ENCODE results near the gene PARP9.
A peak's percentile ranks its signal among the peaks of the same experiment; 100 is the strongest.
"Not testable (repeated sequence)": the region's sequence is repeated elsewhere in the genome, so short reads cannot be mapped to it uniquely, and the experiment has no call there.

Gene PARP9

GRCh38 chr3:122515870-122516269 is 48.2 kb downstream of the PARP9 start:
- DNase-seq = no peak

GRCh38 chr3:122515020-122515468 is 49.1 kb downstream of the PARP9 start:
- DNase-seq = no peak

- peak; percentile 79 for DNase-seq
These were observed 49.7 kb downstream of the PARP9 start, which contains the start of gene KPNA1 for GRCh38 chr3:122514123-122515019. Gene KPNA1, minus strand, starts transcription at chr3:122514939. Its CDS starts 18,374 bp downstream, at chr3:122496565.

- DNase-seq = no peak
These were observed 50.5 kb downstream of the PARP9 start for GRCh38 chr3:122513386-122514122.

GRCh38 chr3:122512284-122512683 is 51.8 kb downstream of the PARP9 start:
- DNase-seq = no peak

GRCh38 chr3:122510878-122511535 is 53.1 kb downstream of the PARP9 start:
- no peak for DNase-seq

GRCh38 chr3:122508944-122509343 is 55.2 kb downstream of the PARP9 start:
- DNase-seq = not testable (repeated sequence)

GRCh38 chr3:122508135-122508914 is 55.8 kb downstream of the PARP9 start:
- no peak for DNase-seq

- DNase-seq = no peak
These were observed 57.6 kb downstream of the PARP9 start for GRCh38 chr3:122506450-122506849.

- no peak for DNase-seq
These were observed 58.4 kb downstream of the PARP9 start for GRCh38 chr3:122505676-122506075.

GRCh38 chr3:122502941-122503340 is 61.2 kb downstream of the PARP9 start:
- DNase-seq = no peak

- DNase-seq = no peak
These were observed 62.0 kb downstream of the PARP9 start for GRCh38 chr3:122502139-122502538.

GRCh38 chr3:122500964-122501363 is 63.1 kb downstream of the PARP9 start:
- not testable (repeated sequence) for DNase-seq

- no peak for DNase-seq
These were observed 65.9 kb downstream of the PARP9 start for GRCh38 chr3:122498152-122498551.

GRCh38 chr3:122497425-122497824 is 66.7 kb downstream of the PARP9 start:
- no peak for DNase-seq

GRCh38 chr3:122496508-122496907 is 67.6 kb downstream of the PARP9 start:
- no peak for DNase-seq

- no peak for DNase-seq
These were observed 70.8 kb downstream of the PARP9 start for GRCh38 chr3:122493296-122493695.

- no peak for DNase-seq
These were observed 75.7 kb downstream of the PARP9 start for GRCh38 chr3:122488262-122488973.

GRCh38 chr3:122484985-122485384 is 79.1 kb downstream of the PARP9 start:
- no peak for DNase-seq

- DNase-seq = no peak
These were observed 82.7 kb downstream of the PARP9 start for GRCh38 chr3:122481390-122481789.

Measured in activated gamma-delta T cell (primary cell).